GM18870 (cell line): ENCODE data around the gene USP36.
"Not testable (repeated sequence)": the region's sequence is repeated elsewhere in the genome, so short reads cannot be mapped to it uniquely, and the experiment has no call there.

Experiments used
- ATAC-seq: cut with Tn5 transposase; IDR thresholded peaks from one replicate; pipeline ENCODE4 v1.9.1; 2021; ENCODE audit warnings: moderate library complexity; ENCODE audit not compliant: unreplicated experiment

The USP36 gene

DNA sequence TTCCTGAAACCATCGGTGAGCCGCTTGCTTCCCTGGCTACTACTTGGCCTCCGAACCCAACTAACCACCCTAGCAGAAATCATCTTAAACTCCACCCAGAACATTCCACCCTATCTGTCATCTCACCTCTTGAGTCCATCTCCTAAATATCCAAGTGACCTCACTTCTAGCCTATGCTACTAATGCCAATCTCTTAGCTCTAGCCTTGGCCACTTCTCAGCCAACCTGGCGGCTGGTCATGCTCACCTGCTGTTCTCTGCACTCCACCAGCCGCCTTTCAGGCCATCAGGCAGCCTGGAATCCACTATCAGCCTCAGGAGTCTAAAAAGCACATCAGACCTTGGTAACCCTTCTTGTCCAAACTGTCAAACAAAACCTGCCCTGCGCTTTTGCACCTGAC is 46.6 kb downstream of the USP36 start:
- no peak for ATAC-seq

DNA sequence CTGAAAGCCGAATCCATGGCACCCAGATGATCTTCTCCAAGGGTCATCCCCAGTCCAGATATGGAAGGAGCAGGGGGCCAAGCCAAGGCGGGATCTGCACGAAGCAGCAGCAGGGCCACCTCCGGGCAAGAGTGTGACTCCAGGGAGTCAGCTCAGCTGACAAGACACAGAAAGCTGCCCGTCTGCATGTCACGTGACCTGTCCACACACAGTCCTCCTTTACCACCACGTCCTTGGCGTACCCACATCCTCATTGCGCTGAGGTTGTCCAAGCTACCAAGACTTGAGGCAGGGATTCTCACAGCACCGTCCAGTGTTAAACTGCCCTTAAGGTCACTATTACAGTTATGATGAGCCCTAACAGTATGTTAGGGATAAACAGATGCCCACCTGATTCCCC is 47.2 kb downstream of the USP36 start:
- no peak for ATAC-seq

DNA sequence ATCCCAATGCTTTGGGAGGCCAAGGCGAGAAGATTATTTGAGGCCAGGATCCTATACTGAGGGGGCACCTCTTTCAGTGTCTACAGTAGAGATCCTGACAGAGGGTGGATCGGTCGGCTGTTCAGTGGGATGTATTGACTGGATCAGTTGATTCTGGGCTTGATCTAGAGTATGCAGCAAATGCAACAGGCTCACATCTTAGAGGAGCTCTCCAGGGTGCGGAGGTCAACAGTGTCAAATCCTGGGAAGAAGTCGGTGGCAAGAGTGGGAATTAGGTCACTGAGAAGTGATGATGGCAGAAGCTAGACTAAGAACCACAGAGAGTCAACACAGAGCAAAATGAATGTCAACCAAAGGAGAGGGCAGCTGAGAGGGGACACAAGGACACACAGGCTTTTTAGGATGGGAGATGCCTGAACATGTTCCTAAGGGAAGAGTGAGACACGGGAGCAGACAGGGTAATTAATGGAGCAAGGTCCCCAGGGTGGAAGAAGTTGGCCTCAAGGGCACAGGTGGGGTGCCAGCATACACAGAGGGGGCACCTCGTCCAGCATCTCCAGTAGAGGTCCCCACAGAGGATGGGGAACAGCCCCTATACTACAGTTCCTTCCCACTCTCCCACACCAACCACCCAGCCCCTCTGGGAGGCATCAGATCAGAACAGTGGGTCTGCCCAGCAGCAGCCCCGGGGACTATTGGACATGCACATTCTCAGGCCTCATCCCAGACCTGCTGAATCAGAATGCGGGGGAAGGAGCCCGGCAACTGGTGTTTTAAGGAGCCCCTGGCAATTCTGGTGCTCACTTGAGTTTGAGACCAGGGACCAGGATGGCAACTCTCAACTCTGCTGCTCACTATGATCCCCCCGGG is 48.5 kb downstream of the USP36 start:
- ATAC-seq: no peak

DNA sequence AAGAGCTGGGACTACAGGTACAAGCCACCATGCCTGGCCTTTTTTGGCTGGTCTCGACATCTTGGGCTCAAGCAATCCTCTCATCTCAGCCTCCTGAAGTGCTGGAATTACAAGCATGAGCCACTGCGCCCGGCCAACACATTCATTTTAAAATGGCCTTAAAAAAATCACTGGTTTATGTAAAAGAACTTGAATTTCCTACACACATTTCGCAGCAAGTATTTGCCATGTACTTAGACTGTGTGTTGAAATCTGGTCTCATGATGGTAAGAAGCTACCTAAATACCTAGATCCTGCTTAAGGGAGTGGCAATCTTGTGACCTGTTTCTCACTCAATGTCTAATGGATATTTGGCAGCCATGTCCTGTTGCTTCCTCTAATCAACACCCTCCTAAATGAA is 50.1 kb downstream of the USP36 start:
- ATAC-seq: no peak

DNA sequence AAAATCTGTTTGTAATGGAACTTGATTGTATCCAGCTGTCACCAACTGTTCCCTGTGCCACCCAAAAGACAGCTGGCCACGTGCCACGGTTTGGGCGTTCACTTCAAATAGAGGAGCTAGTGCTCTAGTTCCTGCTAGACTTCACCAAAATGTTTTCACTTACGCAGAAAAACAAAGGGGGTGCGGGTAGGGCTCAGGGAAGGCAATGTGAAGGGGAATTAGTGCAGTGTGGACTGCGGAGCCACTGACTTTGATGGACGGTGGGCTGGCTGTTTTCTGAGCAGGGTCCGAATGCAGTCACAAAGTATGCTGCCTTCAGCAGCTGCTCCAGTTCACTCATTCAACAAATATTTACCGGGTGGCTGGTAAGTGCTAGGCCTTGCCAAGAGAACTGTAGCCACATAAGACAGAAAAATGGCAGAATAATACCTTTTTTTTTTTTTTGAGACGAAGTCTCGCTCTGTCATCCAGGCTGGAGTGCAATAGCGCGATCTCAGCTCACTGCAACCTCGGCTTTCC is 50.9 kb downstream of the USP36 start:
- no peak for ATAC-seq

DNA sequence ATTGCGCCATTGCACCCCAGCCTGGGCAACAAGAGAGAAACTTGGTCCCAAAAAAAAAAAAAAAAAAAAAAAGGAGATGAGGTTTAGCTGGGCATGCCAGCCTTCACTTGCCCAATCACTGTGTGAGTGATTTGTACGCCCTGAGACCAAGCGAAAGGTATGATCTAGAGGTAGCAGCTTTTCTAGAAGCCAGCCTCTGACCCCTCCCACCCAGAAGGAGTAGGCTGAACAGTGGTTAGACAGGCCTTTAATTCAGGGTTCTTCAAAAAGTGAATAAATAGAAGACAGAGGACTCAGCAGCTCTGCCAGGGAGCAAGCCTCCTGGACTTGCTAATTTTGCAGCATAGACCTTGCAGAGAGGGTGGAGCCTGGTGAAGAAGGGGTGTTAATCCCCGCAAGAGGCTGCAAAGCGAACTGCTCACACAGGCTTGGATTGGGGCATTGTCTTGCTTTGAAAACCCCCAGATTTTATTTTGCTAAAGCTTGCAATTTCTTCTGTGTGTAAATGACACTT is 51.4 kb downstream of the USP36 start:
- no peak for ATAC-seq

DNA sequence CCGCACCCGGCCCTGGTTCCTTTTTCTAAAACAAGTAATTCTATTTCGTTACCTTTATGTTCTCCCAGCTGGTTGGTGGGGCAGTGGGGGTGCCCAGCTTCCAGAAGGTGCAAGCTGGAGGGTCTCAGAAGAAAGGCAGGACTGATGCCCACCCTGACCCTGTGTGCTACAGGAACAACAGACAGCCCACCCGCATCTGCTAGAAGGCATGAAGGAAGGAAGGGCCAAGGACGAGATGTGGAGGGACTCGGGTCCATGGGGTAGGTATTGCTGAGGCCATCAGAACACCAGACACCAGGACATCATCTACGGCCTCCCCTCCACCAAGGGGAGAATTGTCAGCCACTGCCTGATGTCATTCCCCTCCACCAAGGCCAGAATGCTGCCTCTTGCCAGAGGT is 52.2 kb downstream of the USP36 start:
- ATAC-seq: no peak

DNA sequence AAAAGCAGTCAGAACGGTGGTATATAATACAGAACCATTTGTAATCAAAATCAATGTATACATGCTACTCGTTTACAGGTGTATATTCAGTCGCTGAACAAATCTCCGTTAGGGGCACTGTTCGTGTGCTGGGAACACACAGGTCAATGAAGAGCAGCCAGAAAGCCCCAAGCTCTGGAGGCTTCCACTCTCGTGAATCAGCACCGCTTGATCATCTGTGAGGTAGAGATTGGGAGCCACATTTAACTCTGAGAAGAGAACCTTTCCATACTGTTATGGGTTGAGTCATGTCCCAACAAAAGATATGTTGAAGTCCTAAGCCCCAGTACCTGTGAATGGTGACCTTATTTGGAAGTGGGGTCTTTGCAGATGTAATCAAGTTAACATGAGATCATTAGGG is 53.2 kb downstream of the USP36 start:
- no peak for ATAC-seq

DNA sequence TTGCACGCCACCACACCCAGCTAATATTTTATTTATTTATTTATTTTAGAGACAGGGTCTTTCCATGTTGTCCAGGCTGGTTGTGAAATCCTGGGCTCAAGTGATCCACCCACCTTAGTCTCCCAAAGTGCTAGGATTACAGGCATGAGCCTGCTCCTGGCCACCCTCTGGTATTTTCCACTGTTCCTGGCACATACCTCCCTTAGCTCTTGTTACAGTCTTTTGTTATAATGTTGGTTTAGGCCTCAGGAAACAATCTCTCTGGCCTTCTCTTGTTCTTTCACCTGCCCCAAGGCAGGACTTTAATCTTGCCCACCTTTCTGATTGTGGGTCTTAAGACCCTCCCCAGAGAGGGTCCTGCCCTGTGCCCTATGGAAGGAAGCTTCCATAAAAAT is 55.0 kb downstream of the USP36 start:
- no peak for ATAC-seq

DNA sequence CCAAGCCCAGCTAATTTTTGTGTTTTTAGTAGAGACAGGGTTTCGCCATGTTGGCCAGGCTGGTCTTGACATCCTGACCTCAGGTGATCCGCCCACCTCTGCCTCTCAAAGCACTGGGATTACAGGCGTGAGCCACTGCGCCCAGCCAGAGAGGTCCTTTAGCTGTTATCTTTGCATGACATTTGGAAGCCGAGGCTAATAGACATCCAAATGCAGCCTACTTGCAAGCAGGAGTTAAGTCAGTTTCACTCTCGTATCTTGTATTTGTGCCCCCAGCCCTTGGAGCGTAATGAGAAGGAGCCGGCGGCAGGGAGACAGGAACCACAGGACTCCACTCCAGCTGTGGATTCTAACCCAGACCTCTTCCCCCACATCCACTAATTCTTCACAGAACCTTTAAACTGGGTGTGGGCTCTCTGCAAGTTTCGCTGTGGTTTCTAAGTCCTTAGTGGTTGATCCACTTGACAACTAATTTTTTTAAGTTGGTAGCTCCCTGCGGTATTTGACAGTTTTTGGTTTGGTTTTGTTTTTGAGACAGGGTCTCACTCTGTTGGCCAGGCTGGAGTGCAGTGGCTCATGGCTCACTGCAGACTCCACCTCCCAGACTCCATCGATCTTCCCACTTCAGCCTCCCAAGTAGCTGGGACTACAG is 55.5 kb downstream of the USP36 start:
- ATAC-seq: no peak

DNA sequence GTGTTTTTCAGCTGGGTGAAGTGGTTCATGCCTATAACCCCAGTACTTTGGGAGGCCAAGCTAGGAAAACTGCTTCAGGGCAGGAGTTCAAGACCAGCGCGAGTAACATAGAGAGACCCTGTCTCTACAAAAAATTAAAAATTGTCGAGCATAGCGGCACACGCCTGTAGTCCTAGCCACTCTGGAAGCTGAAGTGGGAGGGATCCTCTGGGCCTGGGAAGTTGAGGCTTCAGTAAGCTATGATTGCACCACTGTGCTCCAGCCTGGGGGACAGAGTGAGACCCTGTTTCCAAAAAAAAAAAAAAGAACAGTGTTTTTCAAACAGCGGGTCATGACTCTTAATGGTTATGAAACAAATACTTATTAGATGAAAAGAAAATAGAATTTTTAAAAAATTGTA is 56.3 kb downstream of the USP36 start:
- ATAC-seq: no peak

DNA sequence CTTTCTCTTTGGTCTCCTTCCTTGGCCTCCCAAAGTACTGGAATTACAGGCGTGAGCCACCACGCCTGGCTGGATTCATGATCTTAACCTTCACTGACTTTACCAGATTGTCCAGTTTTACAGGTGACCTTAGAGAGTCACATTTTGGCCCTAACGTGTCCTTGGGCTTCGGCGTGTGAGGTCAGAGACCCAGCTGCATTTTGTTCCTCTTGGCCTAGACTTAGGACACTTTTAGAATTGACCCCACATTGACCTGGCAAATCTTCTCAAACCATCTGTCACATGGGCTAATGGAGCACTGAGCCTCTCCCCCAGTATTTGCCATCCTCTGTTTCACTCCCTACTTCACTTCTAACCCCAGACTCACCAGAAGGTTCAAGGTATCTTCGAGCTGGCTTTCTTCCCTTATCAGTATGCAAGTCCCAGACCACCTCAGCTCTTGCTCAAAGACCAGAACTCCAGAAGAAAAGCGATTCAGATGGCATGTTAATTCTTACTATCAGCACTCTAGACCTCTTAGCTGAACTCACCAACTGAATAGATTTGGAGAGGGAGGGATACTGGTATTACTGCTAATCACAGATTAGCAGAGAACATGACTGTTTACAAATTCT is 56.8 kb downstream of the USP36 start:
- ATAC-seq: no peak

DNA sequence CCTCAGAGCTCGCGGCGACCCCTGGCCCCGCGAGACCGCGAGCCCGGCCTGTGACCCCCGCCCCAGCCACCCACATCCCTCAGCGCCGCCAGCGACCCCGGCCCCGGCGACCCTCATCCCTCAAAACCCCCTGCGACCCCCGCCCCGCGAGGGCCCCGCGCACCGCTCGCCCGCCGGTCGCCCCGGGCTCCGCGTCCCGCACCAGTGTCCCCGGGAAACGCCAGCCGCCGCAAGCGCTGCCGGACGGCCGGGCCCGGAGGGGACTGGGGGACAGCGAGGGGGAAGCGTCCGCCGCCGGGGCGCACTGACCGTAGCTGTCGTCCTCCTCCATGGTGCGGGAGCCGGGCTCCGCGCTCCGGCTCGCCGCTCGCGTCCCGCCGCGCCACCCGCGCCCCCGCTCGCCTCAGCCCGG is 58.7 kb downstream of the USP36 start, which contains the start of gene CYTH1:
Gene CYTH1 (minus strand): TSS at position 381 of the 412 bp plus-strand sequence. CDS start 50 bp downstream, at position 331.
- ATAC-seq: no peak

DNA sequence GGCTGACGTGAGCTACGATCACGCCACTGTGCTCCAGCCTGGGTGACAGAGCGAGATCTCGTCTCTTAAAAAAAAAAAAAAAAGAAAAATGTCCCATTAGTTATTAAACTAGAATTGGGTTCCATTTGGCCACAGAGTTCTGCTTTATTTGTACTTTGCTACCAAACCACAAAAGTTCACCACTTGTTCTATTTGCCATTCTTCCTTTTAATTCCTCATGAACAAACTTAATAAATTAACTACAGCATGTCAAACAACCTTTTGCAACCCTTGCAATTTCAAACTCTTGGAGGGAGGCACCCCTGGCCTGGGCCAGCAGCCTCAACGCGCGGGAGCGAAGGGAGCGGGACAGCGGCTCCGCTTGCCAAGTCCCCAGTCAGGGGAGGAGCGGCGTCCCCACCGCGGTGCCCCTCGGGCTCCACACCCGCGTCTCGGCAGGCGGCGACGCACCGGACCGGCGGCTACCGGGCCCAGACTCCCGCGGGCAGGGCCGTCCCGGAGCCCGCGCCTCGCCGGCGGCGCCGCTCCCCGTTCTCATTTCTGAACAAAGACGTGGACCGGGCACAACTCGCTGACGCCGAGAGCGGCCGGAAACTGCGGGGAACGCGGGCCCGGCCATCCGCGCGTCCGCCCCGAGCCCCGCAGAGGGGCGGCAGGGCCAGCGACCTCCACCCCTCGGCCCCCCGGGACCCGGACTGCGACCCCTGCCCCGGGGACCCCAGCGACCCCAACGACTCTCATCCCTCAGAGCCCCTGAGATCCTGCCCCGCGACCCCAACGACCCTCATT is 59.3 kb downstream of the USP36 start:
- ATAC-seq: no peak

DNA sequence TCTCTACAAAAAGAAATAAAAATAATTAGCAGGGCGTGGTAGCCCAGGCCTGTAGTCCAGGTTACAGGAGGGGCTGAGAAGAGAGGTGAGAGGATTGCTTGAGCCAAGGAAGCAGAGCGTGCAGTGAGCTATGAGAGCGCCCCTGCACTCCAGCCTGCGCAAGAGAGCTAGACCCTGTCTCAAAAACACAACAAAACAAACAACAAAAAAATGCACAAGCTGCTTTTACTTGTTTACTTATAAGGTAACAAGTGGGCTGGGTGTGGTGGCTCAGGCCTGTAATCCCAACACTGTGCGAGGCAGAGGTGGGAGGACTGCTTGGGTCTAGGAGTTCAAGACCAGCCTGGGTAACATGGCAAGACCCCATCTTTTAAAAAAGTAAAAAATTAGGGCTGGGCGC is 60.3 kb downstream of the USP36 start:
- no peak for ATAC-seq

DNA sequence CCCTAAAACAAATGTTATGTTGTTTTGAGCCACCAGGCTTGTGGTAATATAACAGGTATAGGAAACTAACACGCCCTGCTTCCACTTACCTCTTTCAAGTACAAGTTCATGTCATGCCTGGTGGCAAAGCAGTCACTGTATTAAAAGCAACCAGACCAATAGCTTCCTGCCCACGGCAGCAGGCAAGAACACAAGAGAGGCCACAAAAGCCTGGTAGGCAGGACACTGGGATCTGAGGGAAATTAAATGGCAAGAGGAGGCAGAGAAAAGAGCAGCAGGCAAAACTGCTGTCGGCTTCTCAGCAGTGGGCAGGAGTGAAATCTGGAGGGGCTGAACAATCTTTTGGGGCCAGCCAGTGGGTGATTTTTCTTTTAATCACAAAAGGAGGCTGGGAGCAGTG is 60.8 kb downstream of the USP36 start:
- no peak for ATAC-seq

DNA sequence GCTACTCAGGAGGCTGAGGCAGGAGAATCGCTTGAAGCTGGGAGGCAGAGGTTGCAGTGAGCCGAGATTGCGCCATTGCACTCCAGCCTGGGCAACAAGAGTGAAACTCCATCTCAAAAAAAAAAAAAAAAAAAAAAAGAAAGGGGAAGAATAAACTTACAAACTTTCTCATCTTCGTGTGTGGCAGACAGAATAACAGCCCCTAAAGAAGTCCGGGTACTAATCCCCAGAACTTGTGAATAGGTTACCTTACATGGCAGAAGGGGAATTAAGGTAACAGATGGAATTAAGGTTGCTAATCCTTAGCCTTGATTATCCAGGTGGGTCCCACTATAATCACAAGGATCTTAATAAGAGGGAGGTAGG is 61.3 kb downstream of the USP36 start:
- not testable (repeated sequence) for ATAC-seq

DNA sequence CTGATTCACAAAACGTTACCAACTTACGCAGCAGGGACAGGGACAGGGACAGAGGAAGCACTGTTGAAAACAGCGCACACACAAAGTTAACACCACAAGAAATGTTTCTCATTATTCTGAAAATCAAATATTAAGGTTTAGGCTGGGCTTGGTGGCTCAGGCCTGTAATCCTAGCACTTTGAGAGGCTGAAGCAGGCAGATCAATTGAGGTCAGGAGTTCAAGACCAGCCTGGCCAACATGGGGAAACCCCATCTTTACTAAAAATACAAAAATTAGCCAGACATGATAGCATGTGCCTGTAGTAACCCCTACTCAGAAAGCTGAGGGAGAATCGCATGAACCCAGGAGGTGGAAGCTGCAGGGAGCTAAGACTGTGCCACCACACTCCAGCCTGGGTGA is 62.7 kb downstream of the USP36 start:
- no peak for ATAC-seq

DNA sequence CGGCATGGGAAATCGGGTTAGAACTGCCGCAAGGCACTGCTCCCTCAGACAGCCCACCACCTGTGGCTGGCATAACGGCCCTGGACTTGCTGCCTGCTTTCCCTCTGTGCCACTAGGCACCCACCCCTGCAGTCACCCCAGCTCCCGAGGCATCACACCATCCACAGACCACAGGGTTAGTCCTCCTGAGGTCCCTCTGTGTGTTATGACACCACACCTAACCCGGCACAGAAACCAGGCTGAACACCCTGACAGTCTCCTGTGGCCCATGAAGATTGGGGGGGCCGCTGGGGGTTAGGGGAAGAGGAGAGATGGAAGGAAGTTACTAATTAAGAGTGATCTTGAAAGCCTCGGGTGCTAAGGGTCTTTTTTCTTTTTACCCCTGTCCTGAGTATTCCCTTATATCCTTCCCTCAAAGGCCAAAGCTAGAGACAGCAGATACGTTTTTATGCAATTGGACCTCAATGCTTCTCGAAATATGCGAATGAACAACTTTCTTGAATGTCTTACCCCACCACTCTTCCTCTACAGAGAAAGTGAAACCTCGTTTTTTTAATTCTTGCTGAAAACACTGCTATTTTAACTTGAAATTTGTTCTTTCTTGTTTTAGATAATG is 65.5 kb downstream of the USP36 start:
- ATAC-seq: peak; percentile 40

DNA sequence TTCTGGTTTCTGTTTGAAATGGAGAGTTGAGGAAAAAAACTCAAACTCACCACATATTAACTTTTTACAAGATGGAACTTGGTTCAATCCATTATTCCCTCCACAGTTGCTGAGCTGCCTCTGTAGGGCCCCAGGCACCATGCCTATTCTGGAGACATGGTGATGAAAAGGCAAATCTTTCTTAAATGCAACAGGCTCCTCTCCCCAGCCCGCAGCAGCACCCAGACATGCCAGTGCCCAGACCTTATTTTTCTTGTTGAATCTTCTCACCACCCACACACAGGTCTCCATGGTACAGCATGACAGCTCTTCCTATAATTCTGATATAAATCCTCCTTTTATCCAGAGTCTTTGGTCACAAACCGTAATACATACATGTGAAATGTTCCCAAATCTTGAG is 66.2 kb downstream of the USP36 start:
- no peak for ATAC-seq
